Astrocyte of the cerebellum (primary cell): ENCODE results near the gene PRKCQ.

Experiments used
- DNase-seq: peaks from one replicate; pipeline ENCODE4 v3.0.0-alpha.2; 2011; ENCODE audit warnings: low read depth
- H3K4me3 ChIP-seq: 2 replicates; pipeline ENCODE4 v1.5.1; 2011; ENCODE audit warnings: mild to moderate bottlenecking, low read depth, low read length, moderate library complexity
- in situ Hi-C: cut with HindIII; loops from 2 replicates; pipeline ENCODE4 v1.10.0; 2017; ENCODE audit warnings: low sequenced_read_pairs
- TF ChIP-seq, protein P1 (sequence below): IDR thresholded peaks from 2 replicates; pipeline ENCODE4 v1.5.1; 2012; ENCODE audit warnings: low read length, low read depth, moderate library complexity, mild to moderate bottlenecking; ENCODE audit errors: missing control alignments

The PRKCQ gene

DNA sequence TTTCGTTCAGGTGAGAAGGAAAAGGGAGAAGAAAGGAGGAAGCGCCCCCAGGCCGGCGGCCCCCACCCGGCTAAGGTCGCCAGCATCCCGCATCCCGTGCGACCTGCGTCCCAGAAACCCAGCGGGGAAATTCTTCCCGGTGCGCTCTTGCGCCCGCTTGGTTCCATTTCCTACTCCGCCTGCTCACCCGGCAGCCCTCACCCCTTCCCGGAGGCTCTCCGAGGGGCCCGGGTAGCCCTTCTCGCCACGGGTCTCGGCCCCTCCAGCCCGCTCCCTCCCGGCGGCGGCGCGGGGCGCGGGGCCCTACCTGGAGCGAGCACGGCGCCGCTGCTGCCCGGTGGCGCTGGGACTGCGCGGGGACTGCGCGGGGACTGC lies at the start of gene PRKCQ:
TSS of gene PRKCQ (minus strand) at position 373 of the 375 bp plus-strand sequence. CDS start 65,141 bp downstream, outside the sequence.
- no peak for DNase-seq
- TF ChIP-seq, protein P1, sequence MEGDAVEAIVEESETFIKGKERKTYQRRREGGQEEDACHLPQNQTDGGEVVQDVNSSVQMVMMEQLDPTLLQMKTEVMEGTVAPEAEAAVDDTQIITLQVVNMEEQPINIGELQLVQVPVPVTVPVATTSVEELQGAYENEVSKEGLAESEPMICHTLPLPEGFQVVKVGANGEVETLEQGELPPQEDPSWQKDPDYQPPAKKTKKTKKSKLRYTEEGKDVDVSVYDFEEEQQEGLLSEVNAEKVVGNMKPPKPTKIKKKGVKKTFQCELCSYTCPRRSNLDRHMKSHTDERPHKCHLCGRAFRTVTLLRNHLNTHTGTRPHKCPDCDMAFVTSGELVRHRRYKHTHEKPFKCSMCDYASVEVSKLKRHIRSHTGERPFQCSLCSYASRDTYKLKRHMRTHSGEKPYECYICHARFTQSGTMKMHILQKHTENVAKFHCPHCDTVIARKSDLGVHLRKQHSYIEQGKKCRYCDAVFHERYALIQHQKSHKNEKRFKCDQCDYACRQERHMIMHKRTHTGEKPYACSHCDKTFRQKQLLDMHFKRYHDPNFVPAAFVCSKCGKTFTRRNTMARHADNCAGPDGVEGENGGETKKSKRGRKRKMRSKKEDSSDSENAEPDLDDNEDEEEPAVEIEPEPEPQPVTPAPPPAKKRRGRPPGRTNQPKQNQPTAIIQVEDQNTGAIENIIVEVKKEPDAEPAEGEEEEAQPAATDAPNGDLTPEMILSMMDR: no peak
- in situ Hi-C loops: no loop called here
- peak within 1 kb of the TSS; percentile 56 for H3K4me3 ChIP-seq

DNA sequence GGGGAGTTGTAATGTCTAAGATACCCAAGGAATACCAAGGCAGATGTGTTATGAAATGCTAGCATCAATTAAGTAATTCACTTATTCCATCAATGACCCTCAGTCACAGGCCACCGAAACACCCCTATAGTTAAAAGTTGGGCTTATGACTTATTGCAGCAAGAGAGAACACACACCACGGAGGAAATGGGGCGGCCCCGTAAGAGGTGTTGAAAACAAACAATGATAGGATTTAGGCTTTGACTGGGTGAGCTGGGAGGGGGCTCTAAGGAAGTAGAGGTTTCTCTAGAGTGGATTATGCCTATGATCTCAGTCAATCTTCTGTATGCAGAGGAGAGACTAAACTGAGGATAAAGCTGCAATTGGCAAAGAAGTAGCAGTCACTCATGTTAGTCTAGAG lies 45.4 kb upstream of the PRKCQ start:
- DNase-seq: no peak
- H3K4me3 ChIP-seq: no peak overlapping the region
- TF ChIP-seq, protein P1: no peak
- in situ Hi-C loops: no loop called here

DNA sequence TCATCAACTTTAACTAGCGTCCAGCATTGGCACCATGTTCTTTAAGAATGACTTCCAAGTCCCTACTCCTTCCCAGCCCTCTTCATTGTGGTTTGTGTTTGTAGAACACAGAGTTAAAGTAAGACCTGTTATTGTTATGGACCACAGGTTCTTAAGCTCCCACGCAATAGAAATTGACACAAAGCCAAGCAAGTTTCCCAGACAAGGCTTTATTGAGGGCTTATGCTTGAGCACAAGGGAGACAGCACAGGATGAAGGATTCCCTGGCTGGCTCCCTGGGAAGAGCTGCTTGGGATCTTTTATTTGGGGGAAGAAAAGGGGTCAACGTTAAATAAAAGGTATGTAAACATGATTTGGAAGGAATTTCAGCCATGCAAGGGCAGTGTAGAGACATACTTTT lies 44.3 kb upstream of the PRKCQ start:
- in situ Hi-C loops: no loop called here
- no peak overlapping the region for H3K4me3 ChIP-seq
- no peak for DNase-seq
- TF ChIP-seq, protein P1: no peak

DNA sequence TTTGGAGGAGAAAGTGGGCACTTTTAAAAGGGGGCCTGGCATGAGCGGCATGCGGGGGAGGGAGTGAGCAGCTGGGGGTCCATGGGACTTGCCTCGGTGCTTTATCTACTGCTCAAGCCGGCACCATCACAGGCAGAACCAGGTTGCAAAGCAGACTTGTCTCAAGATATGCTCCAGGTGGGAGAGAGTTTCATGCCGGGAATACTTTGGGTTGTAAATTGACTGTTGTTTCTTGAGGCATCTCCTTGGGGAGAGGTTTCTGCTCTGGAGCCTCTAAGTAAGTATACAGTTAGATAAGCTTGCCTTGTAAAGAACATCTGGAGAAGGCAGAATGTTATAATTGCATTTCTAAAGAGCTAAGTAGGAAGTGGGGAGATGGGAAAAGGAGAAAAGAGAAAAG lies 42.8 kb upstream of the PRKCQ start:
- no peak overlapping the region for H3K4me3 ChIP-seq
- in situ Hi-C loops: no loop called here
- no peak for DNase-seq
- TF ChIP-seq, protein P1: no peak

DNA sequence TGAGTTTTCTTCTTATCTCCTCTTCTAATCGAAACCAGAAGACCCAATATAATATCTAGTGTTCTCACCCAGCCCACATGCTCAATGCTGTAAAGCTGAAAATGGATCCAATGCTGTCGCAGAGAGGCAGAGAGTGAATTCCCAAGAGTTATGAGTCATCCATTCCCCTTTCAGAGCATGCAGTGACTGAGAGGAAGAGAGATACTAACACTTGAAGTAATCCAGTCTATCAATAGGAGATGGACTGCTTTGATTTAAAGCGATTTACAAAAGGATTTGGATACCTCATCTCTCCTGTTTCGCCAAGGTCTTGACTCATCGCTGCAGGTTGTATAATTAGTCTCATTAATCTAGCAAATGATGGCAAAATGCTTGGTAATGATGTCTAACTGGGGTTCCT lies 41.5 kb upstream of the PRKCQ start:
- TF ChIP-seq, protein P1: no peak
- DNase-seq: no peak
- no peak overlapping the region for H3K4me3 ChIP-seq
- in situ Hi-C loops: no loop called here

DNA sequence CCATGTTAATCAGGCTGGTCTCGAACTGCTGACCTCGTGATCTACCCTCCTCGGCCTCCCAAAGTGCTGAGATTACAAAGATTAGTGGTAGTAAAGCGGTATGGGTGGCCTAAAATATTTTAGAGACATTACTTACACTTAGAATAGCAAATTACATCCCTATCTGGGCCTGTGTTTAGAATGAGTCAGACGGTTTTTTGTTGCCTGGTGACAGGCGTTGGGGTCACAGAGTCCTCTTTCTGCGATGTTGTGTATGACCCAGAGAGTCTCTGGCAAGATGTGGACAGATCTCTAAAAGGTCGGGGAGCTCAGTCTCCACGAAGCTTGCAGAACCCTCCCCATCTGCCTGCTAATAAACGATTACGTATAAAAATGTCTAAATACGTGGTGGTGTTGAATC lies 39.6 kb upstream of the PRKCQ start:
- in situ Hi-C loops: no loop called here
- H3K4me3 ChIP-seq: no peak overlapping the region
- DNase-seq: no peak
- TF ChIP-seq, protein P1: no peak

DNA sequence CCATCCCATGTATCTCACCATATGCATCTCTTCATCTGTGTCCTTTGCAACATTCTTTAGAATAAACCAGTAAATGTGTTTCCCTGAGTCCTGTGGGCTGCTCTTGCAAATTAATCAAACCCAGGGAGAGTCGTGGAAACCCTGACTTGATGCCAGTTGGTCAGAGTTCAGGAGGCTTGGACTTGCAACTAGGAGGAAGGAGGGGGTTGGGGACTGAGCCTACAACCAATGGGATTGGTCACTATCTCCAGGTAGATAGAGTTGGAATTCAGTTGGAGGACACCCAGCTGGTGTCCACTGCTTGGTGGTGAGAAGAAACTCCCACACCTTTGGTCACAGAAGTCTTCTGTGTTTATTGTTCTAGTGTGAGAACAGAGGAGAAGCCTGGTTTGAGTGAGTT lies 38.3 kb upstream of the PRKCQ start:
- in situ Hi-C loops: no loop called here
- no peak for DNase-seq
- H3K4me3 ChIP-seq: no peak overlapping the region
- TF ChIP-seq, protein P1: no peak
